GM21619 (cell line): Measurements from ENCODE around the gene DACH1.
"Not testable (repeated sequence)": the region's sequence is repeated elsewhere in the genome, so short reads cannot be mapped to it uniquely, and the experiment has no call there.

ENCODE experiments used
- ATAC-seq: cut with Tn5 transposase; IDR thresholded peaks from one replicate; pipeline ENCODE4 v1.9.1; 2021; ENCODE audit not compliant: unreplicated experiment

The DACH1 gene

GRCh38 chr13:71866335-71867130, 471 bp downstream of the DACH1 start:
- ATAC-seq = no peak

- ATAC-seq = no peak
Observed at GRCh38 chr13:71865874-71866334, 1.1 kb downstream of the DACH1 start.

DNA sequence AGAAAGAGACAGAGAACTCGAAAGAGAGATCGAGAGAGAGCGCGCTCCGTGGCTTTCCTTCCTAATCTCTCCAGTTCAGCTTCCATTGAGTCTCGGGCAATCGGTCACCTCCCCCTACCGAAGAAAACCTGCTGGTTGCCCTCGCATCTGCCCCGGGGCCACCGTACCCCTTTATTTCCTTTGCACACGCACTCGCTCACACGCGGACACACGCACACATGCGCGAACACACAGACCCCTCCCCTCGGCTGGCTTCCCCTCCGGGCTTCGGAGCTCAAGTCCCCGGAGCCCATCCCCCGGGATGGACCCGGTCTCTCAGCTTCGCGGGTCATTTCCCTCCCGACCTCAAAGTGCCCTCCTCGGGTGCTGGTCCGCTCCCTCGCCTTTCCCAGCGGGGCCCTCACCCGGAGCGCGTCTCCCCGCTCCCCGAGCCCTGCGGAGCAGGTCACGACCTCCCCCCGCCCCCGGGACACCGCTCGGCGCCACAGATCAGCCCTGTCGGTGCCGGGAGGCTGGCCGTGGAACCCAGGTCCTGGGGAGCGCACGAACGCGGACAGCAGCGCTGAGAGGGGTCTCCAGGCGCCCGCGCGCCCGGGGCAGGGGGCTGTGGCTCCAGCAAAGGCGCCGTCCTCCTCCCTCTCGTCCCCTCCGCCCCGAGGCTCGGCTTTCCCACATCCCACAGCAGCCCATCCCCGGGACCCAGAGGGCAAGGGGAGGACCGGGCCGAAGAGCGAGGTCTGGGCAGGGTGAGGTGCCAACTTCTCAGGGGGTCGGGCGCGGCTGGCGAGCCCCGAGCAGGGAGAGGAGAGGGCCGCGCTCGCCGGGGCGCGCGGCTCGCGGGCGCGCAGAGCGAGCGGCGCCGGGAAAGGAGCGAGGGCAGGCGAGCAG, 1.8 kb downstream of the DACH1 start:
- ATAC-seq = no peak

DNA sequence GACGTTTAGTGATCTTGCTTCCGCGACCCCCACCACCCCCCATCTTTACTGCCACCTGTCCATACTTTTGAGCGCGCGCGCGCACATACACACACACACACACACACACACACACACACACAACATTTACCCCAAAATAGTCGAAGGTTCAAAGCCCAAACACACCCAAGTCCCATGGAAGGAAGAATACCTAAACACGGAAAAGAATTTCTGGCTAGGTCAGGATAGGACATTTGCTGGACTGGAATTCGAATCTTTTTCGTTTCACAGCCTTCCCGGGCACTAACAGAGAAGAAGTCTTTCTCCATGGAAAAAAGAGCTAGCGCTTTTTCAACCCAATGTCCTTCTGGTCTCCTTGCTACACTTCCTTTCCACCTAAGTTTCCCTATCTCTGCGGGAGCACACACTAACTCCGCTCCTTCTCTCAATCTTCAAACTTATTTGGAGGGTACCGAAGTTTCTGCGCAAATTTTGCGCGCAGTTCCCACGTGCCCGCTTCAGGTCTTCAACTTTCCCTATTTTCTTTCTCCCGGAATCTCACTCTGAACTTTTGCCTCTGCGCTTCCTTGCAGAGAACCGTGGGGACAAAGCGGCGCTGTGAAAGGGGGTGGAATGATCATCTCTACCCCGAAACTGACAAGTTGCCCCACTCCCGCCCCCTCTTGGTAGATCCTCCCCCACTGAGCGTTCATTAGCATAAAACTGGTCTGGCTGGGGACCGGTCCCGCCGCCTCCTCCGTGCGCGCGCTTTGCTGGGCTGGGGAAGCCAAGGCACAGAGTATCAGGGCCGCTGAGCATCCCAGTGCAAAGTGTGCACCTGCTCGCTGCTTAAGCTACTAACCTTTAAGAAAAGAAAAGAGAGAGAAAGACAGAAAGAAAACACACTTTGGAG, 2.7 kb downstream of the DACH1 start:
- ATAC-seq = no peak

- no peak for ATAC-seq
Observed at GRCh38 chr13:71863254-71863865, 3.6 kb downstream of the DACH1 start.

DNA sequence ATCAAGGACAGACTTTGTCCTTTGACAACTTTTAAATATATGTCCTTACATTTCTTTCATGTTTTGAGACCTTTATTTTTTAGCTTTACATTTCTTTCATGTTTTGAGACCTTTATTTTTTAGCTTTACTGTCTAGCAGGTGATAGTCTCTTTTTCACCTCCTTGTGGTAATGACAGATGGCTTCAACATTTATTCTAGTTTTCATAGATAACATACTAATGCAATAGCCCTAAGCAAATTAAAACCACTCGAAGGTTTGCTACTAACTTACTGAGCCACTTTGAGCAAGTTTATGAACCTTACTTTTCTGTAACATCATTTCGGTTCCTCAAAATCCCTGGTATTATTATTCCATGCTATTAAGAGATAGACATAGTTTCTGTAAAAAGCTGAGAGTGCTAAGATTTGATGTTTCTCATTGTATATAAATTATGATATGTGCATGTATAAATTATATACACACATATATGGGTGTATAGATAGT, 4.5 kb downstream of the DACH1 start:
- ATAC-seq = no peak

GRCh38 chr13:71861769-71862458, 5.1 kb downstream of the DACH1 start:
- no peak for ATAC-seq

DNA sequence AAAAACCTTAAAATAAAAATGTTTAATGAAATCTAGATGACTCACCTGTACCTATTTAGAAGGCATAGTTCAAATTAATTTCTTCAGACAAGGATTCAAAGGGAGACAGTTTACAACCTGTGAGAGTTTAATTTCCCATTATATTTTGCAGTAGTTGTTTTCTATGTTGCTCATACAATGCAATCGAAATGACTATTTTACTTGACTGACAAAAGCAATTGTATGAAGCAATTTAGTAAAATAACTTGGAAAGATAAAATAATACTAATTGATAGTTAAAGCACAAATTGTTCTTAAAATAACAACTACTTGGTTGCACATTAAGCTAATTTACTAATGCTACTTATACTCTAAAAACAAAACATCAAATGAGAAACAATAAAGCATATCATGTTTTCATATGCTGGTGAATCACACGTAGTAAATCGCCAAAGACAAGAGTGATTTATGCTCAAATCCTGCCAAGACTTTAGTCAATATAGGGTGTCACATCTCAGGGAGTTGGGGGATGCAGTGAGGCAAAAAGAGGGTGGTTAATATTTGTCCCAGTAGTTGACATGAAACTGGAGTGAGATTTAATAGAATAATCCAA, 6.4 kb downstream of the DACH1 start:
- ATAC-seq = no peak

- ATAC-seq = no peak
Observed at GRCh38 chr13:71858647-71859046, 8.4 kb downstream of the DACH1 start.

- no peak for ATAC-seq
Observed at GRCh38 chr13:71856548-71857043, 10.4 kb downstream of the DACH1 start.

GRCh38 chr13:71854401-71854800, 12.6 kb downstream of the DACH1 start:
- ATAC-seq = no peak

GRCh38 chr13:71853725-71854124, 13.3 kb downstream of the DACH1 start:
- no peak for ATAC-seq

DNA sequence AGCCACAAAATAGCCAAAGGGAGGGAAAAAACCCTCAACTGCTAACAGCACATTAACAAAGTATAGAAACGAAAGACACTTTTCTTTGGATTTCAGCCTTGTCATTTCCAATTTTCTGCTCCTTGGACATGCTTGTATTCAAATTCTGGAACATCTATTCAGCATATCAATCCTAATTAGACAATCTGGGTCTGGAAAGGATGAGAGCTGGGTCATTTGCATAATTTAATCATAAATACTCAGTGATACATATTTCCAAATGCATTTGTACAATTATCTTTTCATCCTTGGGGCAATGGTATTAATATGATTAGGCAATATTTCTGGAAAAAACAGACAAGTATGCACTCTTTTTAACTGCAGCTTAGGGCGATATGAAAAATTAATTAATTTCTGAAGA, 14.3 kb downstream of the DACH1 start:
- no peak for ATAC-seq

GRCh38 chr13:71851498-71852409, 15.2 kb downstream of the DACH1 start:
- ATAC-seq = no peak

DNA sequence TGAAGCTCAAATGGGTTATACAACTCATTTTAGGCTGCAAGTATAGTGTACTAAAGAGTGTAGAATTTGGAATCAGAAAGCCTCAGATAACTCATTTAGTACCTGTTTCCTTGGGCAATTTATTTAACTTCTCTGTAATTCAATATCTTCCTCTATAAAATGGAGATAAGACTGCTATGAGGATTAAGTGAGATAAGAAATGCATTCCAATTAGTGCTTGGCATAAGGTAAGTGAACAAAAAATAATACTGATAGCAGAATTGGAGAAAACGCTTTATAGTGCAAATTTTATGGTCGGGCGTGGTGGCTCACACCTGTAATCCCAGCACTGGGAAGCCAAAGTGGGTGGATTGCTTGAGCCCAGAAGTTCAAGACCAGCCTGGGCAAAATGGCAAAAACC, 25.0 kb downstream of the DACH1 start:
- ATAC-seq = no peak

DNA sequence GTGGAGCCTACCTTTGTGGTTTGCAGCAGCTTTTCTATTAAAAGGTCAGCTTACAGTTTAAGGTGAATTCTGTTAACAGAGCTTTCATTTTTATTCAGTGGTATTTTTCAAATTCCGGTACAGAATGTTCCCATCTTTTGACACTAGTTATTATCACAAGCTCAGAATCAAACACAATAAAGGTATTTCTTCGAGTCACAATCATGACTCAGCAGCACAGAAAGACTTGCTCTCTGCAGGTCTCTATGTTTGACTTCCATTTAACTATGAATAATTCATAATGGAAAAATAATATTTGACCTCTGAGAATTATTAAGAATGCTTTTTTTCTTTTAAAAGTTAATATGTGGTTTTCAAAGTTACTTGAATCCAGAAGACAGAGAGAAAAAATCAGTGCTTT, 28.2 kb downstream of the DACH1 start:
- no peak for ATAC-seq

GRCh38 chr13:71837582-71837981, 29.4 kb downstream of the DACH1 start:
- ATAC-seq = not testable (repeated sequence)

DNA sequence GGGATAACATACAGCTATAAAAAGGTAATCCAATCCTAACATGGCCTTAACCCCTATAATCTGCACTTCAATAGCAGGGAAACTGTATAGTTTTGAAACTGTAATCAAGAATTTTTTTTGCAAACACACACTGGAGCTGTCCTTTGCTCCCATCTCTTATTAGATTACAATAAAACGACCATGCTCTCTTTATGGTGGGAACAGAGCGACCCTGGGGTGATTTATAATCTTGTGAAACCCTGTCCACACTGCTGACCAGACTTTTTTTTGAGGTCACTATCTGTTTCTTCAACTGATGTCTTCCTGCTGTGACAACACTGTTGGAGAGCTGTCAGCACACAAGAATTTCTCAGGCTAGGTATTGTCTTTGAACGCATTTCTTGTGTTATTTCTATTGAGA, 35.3 kb downstream of the DACH1 start:
- ATAC-seq = no peak
